ENCODE results near the gene ACER2.
A peak's percentile ranks its signal among the peaks of the same experiment; 100 is the strongest.
"Not testable (repeated sequence)": the region's sequence is repeated elsewhere in the genome, so short reads cannot be mapped to it uniquely, and the experiment has no call there.

The ACER2 gene

GRCh38 chr9:19409401-19410194 lies 789 bp downstream of the ACER2 start:
- DNase-seq (ENCODE audit: low spot score), result peak; percentile 72

- DNase-seq (ENCODE audit: low spot score), result no peak
Measured at GRCh38 chr9:19410195-19410503, 1.3 kb downstream of the ACER2 start.

- no peak for DNase-seq (ENCODE audit: low spot score)
Measured at GRCh38 chr9:19410594-19410993, 1.8 kb downstream of the ACER2 start.

- no peak for DNase-seq (ENCODE audit: low spot score)
Measured at GRCh38 chr9:19411316-19411715, 2.5 kb downstream of the ACER2 start.

GRCh38 chr9:19413456-19413855 lies 4.6 kb downstream of the ACER2 start:
- DNase-seq (ENCODE audit: low spot score), result not testable (repeated sequence)

GRCh38 chr9:19416143-19416542 lies 7.3 kb downstream of the ACER2 start:
- no peak for DNase-seq (ENCODE audit: low spot score)

GRCh38 chr9:19420877-19421276 lies 12.1 kb downstream of the ACER2 start:
- no peak for DNase-seq (ENCODE audit: low spot score)

- no peak for DNase-seq (ENCODE audit: low spot score)
Measured at GRCh38 chr9:19423163-19423562, 14.4 kb downstream of the ACER2 start.

- no peak for DNase-seq (ENCODE audit: low spot score)
Measured at GRCh38 chr9:19424176-19424779, 15.5 kb downstream of the ACER2 start.

GRCh38 chr9:19429595-19429994 lies 20.8 kb downstream of the ACER2 start:
- no peak for DNase-seq (ENCODE audit: low spot score)

GRCh38 chr9:19430201-19430760 lies 21.5 kb downstream of the ACER2 start:
- no peak for DNase-seq (ENCODE audit: low spot score)

GRCh38 chr9:19431361-19432171 lies 22.8 kb downstream of the ACER2 start:
- DNase-seq (ENCODE audit: low spot score), result no peak

GRCh38 chr9:19432473-19432872 lies 23.7 kb downstream of the ACER2 start:
- DNase-seq (ENCODE audit: low spot score), result no peak

- not testable (repeated sequence) for DNase-seq (ENCODE audit: low spot score)
Measured at GRCh38 chr9:19433729-19434128, 24.9 kb downstream of the ACER2 start.

GRCh38 chr9:19440376-19440775 lies 31.6 kb downstream of the ACER2 start:
- no peak for DNase-seq (ENCODE audit: low spot score)

- no peak for DNase-seq (ENCODE audit: low spot score)
Measured at GRCh38 chr9:19440823-19441580, 32.2 kb downstream of the ACER2 start.

- DNase-seq (ENCODE audit: low spot score), result no peak
Measured at GRCh38 chr9:19441730-19442129, 32.9 kb downstream of the ACER2 start.

- no peak for DNase-seq (ENCODE audit: low spot score)
Measured at GRCh38 chr9:19442240-19442639, 33.4 kb downstream of the ACER2 start.

- DNase-seq (ENCODE audit: low spot score), result no peak
Measured at GRCh38 chr9:19445452-19445851, 36.6 kb downstream of the ACER2 start.

GRCh38 chr9:19446361-19446861 lies 37.6 kb downstream of the ACER2 start:
- DNase-seq (ENCODE audit: low spot score), result peak; percentile 51

GRCh38 chr9:19451240-19452087 lies 42.7 kb downstream of the ACER2 start:
- DNase-seq (ENCODE audit: low spot score), result no peak

All from iPS-NIHi11 (cell line).